RWPE2 (cell line): Measurements from ENCODE around the gene LIMS4.
A peak's percentile ranks its signal among the peaks of the same experiment; 100 is the strongest.
"Not testable (repeated sequence)": the region's sequence is repeated elsewhere in the genome, so short reads cannot be mapped to it uniquely, and the experiment has no call there.

Source experiments
- ATAC-seq: fragments of 200-7000 bp; cut with Tn5 transposase; 3 replicates; pipeline ENCODE4 v1.9.1; 2021; ENCODE audit warnings: low read depth
- DNase-seq: peaks from one replicate; pipeline ENCODE4 v3.0.0-alpha.2; 2020; ENCODE audit warnings: low spot score
- H3K27ac ChIP-seq: fragments of 450-650 bp; 2 replicates; pipeline ENCODE4 v1.5.1; 2017; ENCODE audit warnings: mild to moderate bottlenecking; ENCODE audit not compliant: poor library complexity, severe bottlenecking
- H3K27me3 ChIP-seq: fragments of 250-450 bp; sonication (Bioruptor Pico); 2 replicates; pipeline ENCODE4 v1.5.1; 2021; ENCODE audit warnings: mild to moderate bottlenecking, moderate library complexity; ENCODE audit not compliant: insufficient read depth, poor library complexity, severe bottlenecking
- H3K36me3 ChIP-seq: fragments of 250-450 bp; sonication (Bioruptor Pico); 2 replicates; pipeline ENCODE4 v1.5.1; 2020; ENCODE audit warnings: low read depth, mild to moderate bottlenecking, moderate library complexity
- H3K4me1 ChIP-seq: fragments of 250-450 bp; sonication (Bioruptor Pico); 2 replicates; pipeline ENCODE4 v1.5.1; 2021; ENCODE audit warnings: mild to moderate bottlenecking, moderate library complexity; ENCODE audit not compliant: insufficient read depth, poor library complexity, severe bottlenecking
- H3K4me3 ChIP-seq: fragments of 250-450 bp; sonication (Bioruptor Pico); 2 replicates; pipeline ENCODE4 v1.5.1; 2021; ENCODE audit warnings: mild to moderate bottlenecking, moderate library complexity; ENCODE audit not compliant: severe bottlenecking
- H3K9me3 ChIP-seq: fragments of 250-450 bp; sonication (Bioruptor Pico); 2 replicates; pipeline ENCODE4 v1.5.1; 2021; ENCODE audit warnings: mild to moderate bottlenecking, moderate library complexity; ENCODE audit not compliant: severe bottlenecking

Gene LIMS4

DNA sequence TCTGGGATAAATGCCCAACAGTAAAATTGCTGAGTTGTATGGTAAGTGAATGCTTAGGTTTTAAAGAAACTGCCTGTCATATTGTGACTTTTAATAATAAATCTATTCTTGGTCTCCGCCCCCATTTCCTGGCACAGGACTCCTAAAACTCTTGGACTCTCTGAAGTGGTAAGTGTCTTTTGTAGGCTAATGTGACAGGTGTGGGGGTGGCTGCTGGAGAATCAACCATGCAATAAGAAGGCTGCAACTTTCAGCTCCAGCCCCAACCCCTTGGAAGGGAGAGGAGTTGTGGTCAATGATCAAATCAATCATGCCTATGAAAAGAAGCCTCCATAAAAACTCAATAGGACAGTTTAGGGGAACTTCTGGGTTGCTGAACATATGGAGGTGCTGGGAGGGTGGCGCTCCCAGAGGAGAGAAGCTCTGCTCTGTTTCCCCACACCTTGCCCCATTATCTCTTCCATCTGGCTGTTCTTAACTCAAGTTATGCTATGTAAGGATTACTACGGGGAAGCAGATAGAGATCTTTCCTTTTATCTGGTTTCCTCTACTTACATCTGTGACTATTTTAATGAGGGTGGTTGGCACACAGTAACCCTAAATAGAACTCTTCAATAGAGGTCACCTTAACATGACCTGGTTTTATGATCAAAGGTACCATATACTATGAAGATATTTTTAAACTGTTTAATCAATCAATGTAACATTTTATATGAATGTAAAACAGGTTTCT, 3.2 kb upstream of the LIMS4 start:
- H3K27ac ChIP-seq, ATAC-seq, DNase-seq, H3K4me1 ChIP-seq, H3K36me3 ChIP-seq, H3K27me3 ChIP-seq, H3K9me3 ChIP-seq, H3K4me3 ChIP-seq: not testable (repeated sequence)

DNA sequence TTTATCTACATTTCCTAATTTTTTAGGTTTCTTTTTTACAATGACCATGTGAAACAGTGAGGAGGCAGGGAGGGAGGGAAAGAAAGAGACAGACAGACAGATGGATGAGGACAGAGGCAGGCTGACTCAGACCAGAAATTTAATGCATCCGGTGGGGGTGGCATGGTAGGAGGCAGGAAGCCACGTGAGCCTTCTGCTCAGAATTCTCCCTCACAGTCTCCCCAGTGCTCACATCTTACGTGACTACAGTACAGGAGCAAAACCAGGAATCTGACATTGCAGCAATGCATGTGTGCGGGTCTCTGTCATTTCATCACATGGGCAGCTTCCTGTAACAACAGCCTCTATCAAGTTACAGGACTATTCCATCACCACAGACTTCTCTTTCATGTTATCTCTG, 2.3 kb upstream of the LIMS4 start:
- not testable (repeated sequence) for H3K4me3 ChIP-seq, H3K36me3 ChIP-seq, DNase-seq, H3K27me3 ChIP-seq, H3K9me3 ChIP-seq, H3K27ac ChIP-seq, H3K4me1 ChIP-seq
- peak; percentile 89 for ATAC-seq

DNA sequence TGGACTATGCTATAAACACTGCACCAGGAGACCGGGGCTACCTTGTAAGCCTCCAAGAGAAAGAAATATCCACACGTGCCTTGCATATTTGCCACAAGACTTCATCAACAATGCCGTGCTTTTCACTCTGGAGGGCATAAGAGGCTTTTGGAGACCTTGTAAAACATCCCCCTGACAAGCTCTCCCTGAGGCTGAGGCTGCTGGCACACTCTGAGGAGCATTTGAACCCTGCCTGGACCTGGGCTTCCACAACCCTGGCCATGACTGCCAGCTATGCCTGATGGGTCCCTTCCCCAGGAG, 393 bp upstream of the LIMS4 start:
- ATAC-seq, result peak; percentile 18; the same call in 2 of the 3 replicates
- not testable (repeated sequence) for H3K4me1 ChIP-seq, H3K27me3 ChIP-seq, H3K4me3 ChIP-seq, H3K36me3 ChIP-seq, H3K27ac ChIP-seq, H3K9me3 ChIP-seq, DNase-seq

DNA sequence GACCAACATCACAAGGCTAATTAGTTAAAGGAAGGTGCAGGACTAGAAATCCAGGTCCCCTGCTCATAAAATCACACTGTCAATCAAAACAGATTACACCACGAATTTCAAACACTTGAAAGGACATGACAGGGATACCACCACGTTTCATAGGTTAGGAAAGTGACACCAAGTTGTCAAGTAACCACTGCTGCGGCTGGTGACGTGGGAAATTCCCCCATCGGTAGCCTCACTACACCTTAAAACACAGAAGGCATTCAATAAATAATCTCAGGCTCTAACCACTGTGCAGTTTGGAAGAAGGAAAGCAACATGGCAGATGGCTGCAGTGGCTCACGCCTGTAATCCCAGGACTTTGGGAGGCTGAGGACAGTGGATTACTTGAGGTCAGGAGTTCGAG, 3.7 kb downstream of the LIMS4 start:
- not testable (repeated sequence) for H3K9me3 ChIP-seq, DNase-seq, H3K27me3 ChIP-seq, ATAC-seq, H3K4me1 ChIP-seq, H3K36me3 ChIP-seq, H3K27ac ChIP-seq, H3K4me3 ChIP-seq

DNA sequence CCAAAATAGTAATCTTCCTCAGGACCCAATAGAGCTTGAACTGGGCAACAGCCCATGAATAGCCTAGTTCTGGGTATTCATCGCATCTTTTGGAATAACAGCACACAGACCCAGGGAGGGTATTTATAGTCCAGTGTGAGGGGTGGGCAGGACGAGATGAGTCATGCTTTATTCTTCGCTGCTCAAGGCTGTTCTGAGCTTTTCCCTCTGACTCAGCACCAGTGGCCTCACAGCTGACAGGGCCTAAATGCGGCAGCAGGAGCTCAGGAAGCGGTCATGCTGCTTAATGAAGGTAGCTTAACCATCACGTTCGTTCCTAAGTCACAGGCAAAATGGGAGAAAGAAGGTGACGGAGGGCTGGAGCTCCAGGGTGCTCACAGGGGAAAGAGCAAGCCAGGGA, 7.3 kb downstream of the LIMS4 start:
- not testable (repeated sequence) for H3K27ac ChIP-seq, H3K36me3 ChIP-seq, DNase-seq, H3K4me1 ChIP-seq, H3K9me3 ChIP-seq, H3K4me3 ChIP-seq, H3K27me3 ChIP-seq
- peak; percentile 98 for ATAC-seq

DNA sequence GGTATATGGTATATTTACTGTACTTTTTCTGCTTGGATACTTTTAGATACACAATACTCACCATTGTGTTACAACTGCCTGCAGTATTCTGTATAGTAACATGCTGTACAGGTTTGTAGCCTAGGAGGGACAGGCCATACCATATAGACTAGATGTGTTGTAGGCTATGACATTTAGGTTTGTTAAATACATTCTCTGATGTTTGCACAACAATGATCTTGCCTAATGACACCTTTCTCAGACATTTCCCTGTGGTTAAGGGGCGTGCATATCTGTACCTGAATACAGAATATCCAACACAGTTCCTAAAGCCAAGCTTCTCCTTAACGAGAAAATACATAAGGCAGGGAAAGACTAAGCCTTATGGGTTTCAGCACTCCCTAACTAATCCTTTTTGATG, 10.2 kb downstream of the LIMS4 start:
- not testable (repeated sequence) for H3K36me3 ChIP-seq, H3K27me3 ChIP-seq, H3K27ac ChIP-seq, H3K4me3 ChIP-seq, H3K9me3 ChIP-seq, H3K4me1 ChIP-seq, DNase-seq
- ATAC-seq, result peak; percentile 67

DNA sequence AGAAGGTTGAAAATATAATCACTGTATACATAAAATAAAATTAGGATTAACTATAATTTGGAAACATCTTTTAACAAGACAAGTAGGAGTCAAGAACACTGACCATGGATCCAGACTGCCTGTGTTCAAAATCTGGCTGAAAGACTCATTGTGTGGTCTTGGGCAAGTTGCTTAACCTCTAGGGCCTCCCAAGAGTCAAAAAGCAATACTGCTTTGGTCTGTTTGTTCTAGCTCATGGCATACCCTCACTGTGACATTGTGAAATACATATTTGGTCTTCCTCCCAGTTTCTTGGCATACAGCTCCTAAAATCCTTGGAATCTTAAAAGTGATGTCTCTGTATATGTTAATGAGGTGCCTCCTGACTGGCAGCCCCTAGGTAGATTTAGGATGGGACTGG, 12.3 kb downstream of the LIMS4 start:
- not testable (repeated sequence) for H3K4me3 ChIP-seq, H3K4me1 ChIP-seq, DNase-seq, ATAC-seq, H3K36me3 ChIP-seq, H3K27ac ChIP-seq, H3K27me3 ChIP-seq, H3K9me3 ChIP-seq

DNA sequence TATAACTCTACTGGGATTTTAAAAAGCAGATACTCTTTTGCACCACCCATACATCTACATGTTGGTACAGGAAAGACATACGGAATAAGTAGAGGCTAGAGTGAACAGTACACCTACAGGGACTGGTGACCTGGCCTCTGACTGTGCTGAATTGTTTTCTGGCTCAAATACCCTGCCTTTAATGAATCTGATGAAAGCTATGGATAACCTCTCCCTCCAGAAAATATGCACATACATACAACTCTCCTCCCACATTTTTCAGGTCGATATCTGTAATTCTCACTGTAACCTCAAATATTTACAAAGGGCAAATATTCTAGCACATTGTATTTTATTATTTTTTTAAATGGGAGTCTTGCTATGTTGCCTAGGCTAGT, 15.4 kb downstream of the LIMS4 start:
- not testable (repeated sequence) for H3K9me3 ChIP-seq, DNase-seq, H3K4me1 ChIP-seq, H3K4me3 ChIP-seq, H3K36me3 ChIP-seq, H3K27ac ChIP-seq, H3K27me3 ChIP-seq
- ATAC-seq, result peak; percentile 31; the same call in 1 of the 3 replicates

DNA sequence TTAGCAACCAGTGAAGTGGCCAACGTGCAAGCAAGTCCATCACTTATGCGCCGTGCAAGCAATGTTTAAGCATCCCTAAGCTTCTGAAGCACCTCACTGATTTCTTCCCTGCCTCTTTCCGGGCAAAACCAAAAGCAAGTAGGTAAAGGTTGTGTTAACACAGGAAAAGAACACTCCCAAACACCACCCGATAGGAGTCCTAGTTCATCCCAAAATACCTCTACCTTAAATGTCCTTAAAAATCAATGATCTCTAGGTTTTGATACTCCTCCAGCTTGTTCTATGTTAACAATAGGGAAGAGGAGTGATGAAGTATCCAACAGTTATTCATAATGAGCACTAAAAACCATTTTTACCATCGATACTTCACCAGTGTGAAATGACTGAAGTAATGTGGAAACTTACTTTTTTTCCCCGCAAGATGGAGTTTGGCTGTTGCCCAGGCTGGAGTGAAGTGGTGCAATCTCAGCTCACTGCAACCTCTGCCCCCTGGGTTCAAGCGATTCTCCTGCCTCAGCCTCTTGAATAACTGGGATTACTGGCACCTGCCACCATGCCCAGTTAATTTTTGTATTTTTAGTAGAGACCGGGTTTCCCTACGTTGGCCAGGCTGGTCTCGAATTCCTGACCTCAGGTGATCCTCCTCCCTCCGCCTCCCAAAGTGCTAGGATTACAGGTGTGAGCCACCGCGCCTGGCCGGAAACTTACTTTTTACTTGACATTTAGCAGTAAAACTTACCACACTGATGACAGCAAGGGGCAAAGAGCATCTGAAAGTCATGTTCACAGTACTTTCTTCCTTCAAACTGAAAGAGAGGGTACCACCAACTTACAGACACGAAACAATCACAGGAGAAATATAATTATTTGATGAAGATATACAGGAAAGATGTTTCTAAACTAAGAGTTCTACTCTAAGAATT, 16.1 kb downstream of the LIMS4 start:
- not testable (repeated sequence) for H3K4me3 ChIP-seq, H3K27me3 ChIP-seq, ATAC-seq, H3K36me3 ChIP-seq, H3K27ac ChIP-seq, H3K4me1 ChIP-seq, H3K9me3 ChIP-seq, DNase-seq

DNA sequence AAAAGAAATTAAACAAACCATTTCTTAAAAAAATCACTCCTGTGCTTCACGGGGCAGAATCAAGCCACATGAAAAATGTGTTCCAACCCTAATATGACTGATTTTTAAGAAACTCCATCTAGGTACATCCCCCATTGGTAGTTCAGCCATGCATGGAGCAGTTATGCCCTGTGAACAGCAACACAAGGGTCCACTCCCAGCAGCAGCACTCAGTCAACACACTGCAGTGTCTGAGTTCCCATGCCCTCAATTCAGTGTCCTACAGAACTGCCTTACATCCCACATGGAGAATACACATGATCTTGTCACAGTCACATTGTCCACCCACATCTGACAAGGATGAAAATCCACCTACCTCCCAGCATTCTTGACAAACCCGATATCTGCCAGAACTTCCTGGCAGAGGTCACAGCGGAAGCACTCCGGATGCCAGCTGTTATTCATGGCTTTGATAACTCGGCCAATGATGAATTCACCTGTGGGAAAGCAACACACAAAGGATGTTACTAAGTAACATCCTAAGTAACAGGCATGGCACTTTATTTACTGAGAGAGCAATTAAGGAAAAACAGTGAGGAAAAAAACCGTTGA, 17.4 kb downstream of the LIMS4 start:
- not testable (repeated sequence) for H3K4me1 ChIP-seq, H3K9me3 ChIP-seq, H3K27me3 ChIP-seq, DNase-seq, H3K36me3 ChIP-seq, H3K4me3 ChIP-seq, H3K27ac ChIP-seq
- ATAC-seq, result peak; percentile 21; the same call in 2 of the 3 replicates

DNA sequence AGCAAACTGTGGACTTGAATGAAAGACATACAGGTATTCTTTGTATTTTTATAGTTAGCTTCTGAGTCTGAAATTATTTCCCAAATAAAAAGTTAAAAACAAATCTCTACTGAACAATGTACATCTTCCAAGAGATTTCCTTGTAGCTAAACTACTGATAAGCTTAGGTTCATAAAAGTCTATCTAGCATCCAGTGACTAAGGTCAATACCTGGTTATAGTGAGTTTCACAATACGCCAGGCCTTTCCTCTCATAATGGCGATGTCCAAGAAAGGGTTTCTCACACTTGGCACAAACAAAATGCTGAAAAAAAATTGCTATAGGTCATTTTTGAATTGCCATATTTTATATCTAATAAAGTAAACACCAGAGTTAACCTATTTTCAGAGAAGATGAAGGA, 21.7 kb downstream of the LIMS4 start:
- H3K27ac ChIP-seq, H3K4me3 ChIP-seq, H3K4me1 ChIP-seq, H3K36me3 ChIP-seq, H3K9me3 ChIP-seq, DNase-seq, H3K27me3 ChIP-seq, ATAC-seq: not testable (repeated sequence)
